SK-N-SH (cell line): Measurements from ENCODE around the gene FLNA. TPM values are rescaled to one million over a fixed set of nuclear protein-coding genes. Genes with fewer than 3 reads are reported as not detected.

Experiments
- CTCF ChIA-PET: fragments of 300-600, 350-600 bp; formaldehyde crosslinking; extraction: SDS; loops from one replicate; lab custom pipeline; 2021; lab: Yijun Ruan, JAX
- POLR2A ChIA-PET: fragments of 350-600 bp; sonication (Branson Sonifier 250); formaldehyde crosslinking; extraction: SDS; loops from one replicate; lab custom pipeline; 2020; ENCODE audit warnings: antibody characterized with exemption, inconsistent platforms; lab: Yijun Ruan, JAX
- DNase-seq: peaks from one replicate; pipeline ENCODE4 v3.0.0; 2012
- H2AFZ ChIP-seq: fragments of 200-600 bp; sonication (generic); 2 replicates; pipeline ENCODE4 v1.8.1; 2016; ENCODE audit warnings: antibody characterized with exemption, mild to moderate bottlenecking, low read depth
- H3F3A ChIP-seq: fragments of 200-600 bp; sonication (generic); replicated peaks from 2 replicates; pipeline ENCODE3; 2016; ENCODE audit warnings: antibody characterized with exemption, mild to moderate bottlenecking; ENCODE audit not compliant: insufficient read depth
- H3K27ac ChIP-seq, 2 experiments: fragments of 200-500 bp in 1 of 2; fragments of 200-600 bp in 1 of 2; sonication (Bioruptor generic) in 1 of 2; sonication (generic), shearing (Covaris generic) in 1 of 2; 2 replicates each; pipeline versions ENCODE4 v1.5.1 to v1.6.1; 2014 to 2016; ENCODE audit warnings: low read depth in 2 of 2, inconsistent platforms in 1 of 2, low read length in 1 of 2, mild to moderate bottlenecking in 1 of 2, mixed read lengths in 1 of 2
- H3K27me3 ChIP-seq: fragments of 200-600 bp; sonication (generic), shearing (Covaris generic); 2 replicates; pipeline ENCODE4 v1.6.1; 2016; ENCODE audit warnings: mixed run types; ENCODE audit not compliant: insufficient read depth
- H3K36me3 ChIP-seq, 2 experiments: fragments of 200-500 bp in 1 of 2; fragments of 200-600 bp in 1 of 2; sonication (Bioruptor generic) in 1 of 2; sonication (generic) in 1 of 2; replicated peaks in 1 of 2; 2 replicates each; pipeline versions ENCODE3 to v1.5.1; 2014 to 2016; ENCODE audit warnings: low read length in 1 of 2, mild to moderate bottlenecking in 1 of 2; ENCODE audit not compliant: insufficient read depth in 2 of 2, control insufficient read depth in 1 of 2
- H3K4me1 ChIP-seq, 2 experiments: fragments of 200-500 bp in 1 of 2; fragments of 200-600 bp in 1 of 2; sonication (Bioruptor generic) in 1 of 2; sonication (generic), shearing (Covaris generic) in 1 of 2; 2 replicates each; pipeline versions ENCODE4 v1.5.1 to v1.6.1; 2014 to 2016; ENCODE audit warnings: low read depth in 1 of 2, low read length in 1 of 2, mixed run types in 1 of 2; ENCODE audit not compliant: insufficient read depth in 2 of 2, control insufficient read depth in 1 of 2
- H3K4me2 ChIP-seq: fragments of 200-600 bp; sonication (generic), shearing (Covaris generic); 2 replicates; pipeline ENCODE4 v1.6.1; 2017; ENCODE audit warnings: mixed run types
- H3K4me3 ChIP-seq, 2 experiments: fragments of 200-500 bp in 1 of 2; fragments of 200-600 bp in 1 of 2; sonication (Bioruptor generic) in 1 of 2; sonication (generic), shearing (Covaris generic) in 1 of 2; 2 replicates each; pipeline versions ENCODE4 v1.5.1 to v1.8.1; 2014 to 2016; ENCODE audit warnings: low read depth in 2 of 2, inconsistent platforms in 1 of 2, low read length in 1 of 2, mild to moderate bottlenecking in 1 of 2, mixed read lengths in 1 of 2, moderate library complexity in 1 of 2
- H3K79me2 ChIP-seq: fragments of 200-600 bp; sonication (generic); 2 replicates; pipeline ENCODE4 v1.8.1; 2017; ENCODE audit warnings: mild to moderate bottlenecking; ENCODE audit not compliant: insufficient read depth
- H3K9ac ChIP-seq: fragments of 200-600 bp; sonication (generic); 2 replicates; pipeline ENCODE4 v1.6.1; 2017; ENCODE audit warnings: mixed run types
- H3K9me2 ChIP-seq: fragments of 200-600 bp; sonication (generic); 2 replicates; pipeline ENCODE4 v1.6.1; 2017; ENCODE audit warnings: mixed run types
- H3K9me3 ChIP-seq: fragments of 200-600 bp; sonication (generic); 2 replicates; pipeline ENCODE4 v1.6.1; 2017; ENCODE audit warnings: mixed run types, mild to moderate bottlenecking, moderate library complexity
- H4K20me1 ChIP-seq: fragments of 200-600 bp; sonication (generic); 2 replicates; pipeline ENCODE4 v1.6.1; 2017; ENCODE audit warnings: mild to moderate bottlenecking, mixed run types; ENCODE audit not compliant: insufficient read depth
- CTCF ChIP-seq: fragments of 200-600 bp; sonication (generic); IDR thresholded peaks from 2 replicates; pipeline ENCODE4 v1.6.1; 2017; ENCODE audit warnings: antibody characterized with exemption, mild to moderate bottlenecking, moderate library complexity
- EP300 ChIP-seq, 2 experiments: IDR thresholded peaks; 2 replicates each; pipeline versions ENCODE4 v1.4.0 to v1.6.1; 2012; ENCODE audit warnings: borderline replicate concordance in 1 of 2, low read depth in 1 of 2, low read length in 1 of 2
- EZH2phosphoT487 ChIP-seq: fragments of 200-600 bp; sonication (generic); IDR thresholded peaks from 2 replicates; pipeline ENCODE4 v1.6.1; 2017; ENCODE audit warnings: low read depth, mixed run types, mild to moderate bottlenecking, antibody characterized with exemption, moderate library complexity, borderline replicate concordance
- FOSL2 ChIP-seq: IDR thresholded peaks from 2 replicates; pipeline ENCODE4 v1.4.0; 2012; ENCODE audit warnings: low read depth, mild to moderate bottlenecking, moderate library complexity, borderline replicate concordance
- FOXM1 ChIP-seq: IDR thresholded peaks from 2 replicates; pipeline ENCODE4 v1.4.0; 2012; ENCODE audit warnings: low read depth, mild to moderate bottlenecking
- GATA2 ChIP-seq: sonication (generic); formaldehyde crosslinking; IDR thresholded peaks from 2 replicates; pipeline ENCODE4 v1.5.0; 2020; ENCODE audit warnings: mild to moderate bottlenecking, missing genetic modification reagents
- IRF3 ChIP-seq: fragments of 150-350 bp; IDR thresholded peaks from 2 replicates; pipeline ENCODE4 v1.6.1; 2016; ENCODE audit warnings: mild to moderate bottlenecking, low read depth, low read length
- NFIC ChIP-seq: IDR thresholded peaks from 2 replicates; pipeline ENCODE4 v1.4.0; 2012; ENCODE audit warnings: borderline replicate concordance
- NRF1 ChIP-seq: IDR thresholded peaks from 2 replicates; pipeline ENCODE4 v1.6.1; 2012; ENCODE audit warnings: low read depth, mild to moderate bottlenecking, low read length
- PBX3 ChIP-seq: IDR thresholded peaks from 2 replicates; pipeline ENCODE4; 2012
- RAD21 ChIP-seq: IDR thresholded peaks from 2 replicates; pipeline ENCODE4 v1.6.1; 2012; ENCODE audit warnings: mild to moderate bottlenecking, low read length
- REST ChIP-seq: IDR thresholded peaks from 2 replicates; pipeline ENCODE4 v1.6.1; 2012; ENCODE audit warnings: mild to moderate bottlenecking, low read depth, low read length, moderate library complexity
- RXRA ChIP-seq: IDR thresholded peaks from 2 replicates; pipeline ENCODE4 v1.4.0; 2012; ENCODE audit warnings: low read depth, mild to moderate bottlenecking, borderline replicate concordance
- SIN3A ChIP-seq: IDR thresholded peaks from 2 replicates; pipeline ENCODE4 v1.6.1; 2012; ENCODE audit warnings: low read depth, mild to moderate bottlenecking, low read length, moderate library complexity, borderline replicate concordance
- USF1 ChIP-seq: IDR thresholded peaks from 2 replicates; pipeline ENCODE4 v1.4.0; 2012; ENCODE audit warnings: low read depth, borderline replicate concordance
- USF2 ChIP-seq: fragments of 150-350 bp; IDR thresholded peaks from 2 replicates; pipeline ENCODE4 v1.6.1; 2017; ENCODE audit warnings: antibody characterized with exemption, low read length, low read depth, borderline replicate concordance
- ZBTB33 ChIP-seq: IDR thresholded peaks from 2 replicates; pipeline ENCODE4 v1.4.0; 2012; ENCODE audit warnings: low read depth, borderline replicate concordance
- WGBS: methylation state at CpG from one replicate; pipeline ENCODE4 v1.1.6; 2017; ENCODE audit warnings: low lambda C conversion rate; 5-methylcytosine and 5-hydroxymethylcytosine counted together
- polyA plus RNA-seq, 3 experiments: library from polyadenylated mRNA; depleted of rRNA; stranded (reverse); fragments of >200 nt; gene quantifications; 2 replicates each; pipeline ENCODE4 v1.2.3, GENCODE V29; 2012

The FLNA gene
- polyA plus RNA-seq, 1 of the 3 experiments (the other 2 are of a cell fraction): 550 TPM

GRCh38 chrX:154369449-154370299, 4.8 kb downstream of the FLNA start:
- H3K36me3 ChIP-seq: peaks cover 14 to 26% of the 10 kb centered on the region in 2 experiments
- peak overlapping the region; percentile 92 for H3K9ac ChIP-seq
- H3F3A ChIP-seq: peaks cover 9% of the 10 kb centered on the region
- H3K4me1 ChIP-seq: peaks cover 16 to 17% of the 10 kb centered on the region in 2 experiments; a peak in 2 of 4 replicates
- peaks cover 84% of the 10 kb centered on the region for H3K79me2 ChIP-seq
- peak overlapping the region; percentile 72 to 82 for H3K4me3 ChIP-seq
- ChIA-PET POLR2A (interaction anchor here (1.1 to 1.7 kb wide), 2 partner anchors 12 to 28 kb away, joined by 4 to 7 read pairs; no protein-coding TSS in a partner anchor), CTCF (no interaction called here)
- peaks cover 40% of the 10 kb centered on the region for H4K20me1 ChIP-seq
- peak overlapping the region; percentile 90 to 98 for H3K27ac ChIP-seq
- H3K9me3 ChIP-seq: no peaks in the 10 kb centered on the region
- H3K4me2 ChIP-seq: peak overlapping the region; percentile 97
- 13% methylated on average over 12 of the region's 13 CpGs for WGBS
- H3K27me3 ChIP-seq: no peaks in the 10 kb centered on the region
- no peaks in the 10 kb centered on the region for H3K9me2 ChIP-seq
- H2AFZ ChIP-seq: no peak overlapping the region
- DNase-seq: peak; percentile 83
- peak; percentile 80 for TF ChIP-seq ZBTB33
- TF ChIP-seq GATA2: no peak
- peak; percentile 92 for TF ChIP-seq FOSL2
- TF ChIP-seq USF2: no peak
- TF ChIP-seq CTCF: no peak
- no peak for TF ChIP-seq USF1
- peak; percentile 75; the same call in 1 of the 2 replicates for TF ChIP-seq FOXM1
- no peak for TF ChIP-seq IRF3
- TF ChIP-seq NFIC: peak; percentile 67; the same call in 1 of the 2 replicates
- TF ChIP-seq RXRA: peak; percentile 63
- TF ChIP-seq EP300 (IDR thresholded peaks at IDR 0.05; ENCODE audit: borderline replicate concordance in 1 of 2, low read depth in 1 of 2, low read length in 1 of 2): peak in 1 of 2 experiments; percentile 84; a peak in 2 of 4 replicates
- TF ChIP-seq EZH2phosphoT487: no peak
- no peak for TF ChIP-seq RAD21
- peak; percentile 43 for TF ChIP-seq PBX3
- peak; percentile 56; the same call in 1 of the 2 replicates for TF ChIP-seq REST
- no peak for TF ChIP-seq NRF1
- TF ChIP-seq SIN3A: peak; percentile 72; the same call in 1 of the 2 replicates
